HG03066 (cell line): ENCODE results near the gene PLSCR2.
"Not testable (repeated sequence)": the region's sequence is repeated elsewhere in the genome, so short reads cannot be mapped to it uniquely, and the experiment has no call there.

Source experiments
- ATAC-seq: cut with Tn5 transposase; IDR thresholded peaks from one replicate; pipeline ENCODE4 v1.9.1; 2021; ENCODE audit warnings: low read depth; ENCODE audit not compliant: unreplicated experiment

Gene PLSCR2

GRCh38 chr3:146491303-146491702, 21.9 kb upstream of the PLSCR2 start:
- no peak for ATAC-seq

- ATAC-seq = no peak
Measured at GRCh38 chr3:146485297-146485696, 15.9 kb upstream of the PLSCR2 start.

- ATAC-seq = no peak
Measured at GRCh38 chr3:146476094-146476740, 6.9 kb upstream of the PLSCR2 start.

GRCh38 chr3:146474976-146475375, 5.6 kb upstream of the PLSCR2 start:
- not testable (repeated sequence) for ATAC-seq

- no peak for ATAC-seq
Measured at GRCh38 chr3:146473726-146474125, 4.4 kb upstream of the PLSCR2 start.

- ATAC-seq = no peak
Measured at GRCh38 chr3:146472611-146473010, 3.2 kb upstream of the PLSCR2 start.

- ATAC-seq = no peak
Measured at GRCh38 chr3:146471012-146471411, 1.7 kb upstream of the PLSCR2 start.

- no peak for ATAC-seq
Measured at GRCh38 chr3:146470425-146470990, 1.1 kb upstream of the PLSCR2 start.

GRCh38 chr3:146468671-146469149, 651 bp downstream of the PLSCR2 start:
- ATAC-seq = no peak

GRCh38 chr3:146468234-146468633, 1.1 kb downstream of the PLSCR2 start:
- ATAC-seq = no peak

- ATAC-seq = no peak
Measured at GRCh38 chr3:146466604-146467003, 2.8 kb downstream of the PLSCR2 start.

- no peak for ATAC-seq
Measured at GRCh38 chr3:146465693-146466465, 3.5 kb downstream of the PLSCR2 start.

- ATAC-seq = no peak
Measured at GRCh38 chr3:146464783-146465182, 4.6 kb downstream of the PLSCR2 start.

GRCh38 chr3:146464005-146464595, 5.3 kb downstream of the PLSCR2 start:
- no peak for ATAC-seq

- ATAC-seq = no peak
Measured at GRCh38 chr3:146454796-146455195, 14.6 kb downstream of the PLSCR2 start.

- no peak for ATAC-seq
Measured at GRCh38 chr3:146449613-146450012, 19.7 kb downstream of the PLSCR2 start.

GRCh38 chr3:146449076-146449475, 20.3 kb downstream of the PLSCR2 start:
- ATAC-seq = no peak

- no peak for ATAC-seq
Measured at GRCh38 chr3:146446026-146446425, 23.3 kb downstream of the PLSCR2 start.

GRCh38 chr3:146440310-146440709, 29.1 kb downstream of the PLSCR2 start:
- ATAC-seq = not testable (repeated sequence)

- no peak for ATAC-seq
Measured at GRCh38 chr3:146432066-146432465, 37.3 kb downstream of the PLSCR2 start.

GRCh38 chr3:146431240-146431639, 38.1 kb downstream of the PLSCR2 start:
- ATAC-seq = no peak
